Stimulated activated CD8-positive, alpha-beta memory T cell treated with anti-CD3 and anti-CD28 coated beads, Interleukin-4, amount 100 ng/mL, for 48 hours (primary cell): ENCODE data around the gene OR52I1.
A peak's percentile ranks its signal among the peaks of the same experiment; 100 is the strongest.

Experiments used
- DNase-seq: peaks from one replicate; pipeline ENCODE4 v3.0.0-alpha.2; 2020

OR52I1 gene

DNA sequence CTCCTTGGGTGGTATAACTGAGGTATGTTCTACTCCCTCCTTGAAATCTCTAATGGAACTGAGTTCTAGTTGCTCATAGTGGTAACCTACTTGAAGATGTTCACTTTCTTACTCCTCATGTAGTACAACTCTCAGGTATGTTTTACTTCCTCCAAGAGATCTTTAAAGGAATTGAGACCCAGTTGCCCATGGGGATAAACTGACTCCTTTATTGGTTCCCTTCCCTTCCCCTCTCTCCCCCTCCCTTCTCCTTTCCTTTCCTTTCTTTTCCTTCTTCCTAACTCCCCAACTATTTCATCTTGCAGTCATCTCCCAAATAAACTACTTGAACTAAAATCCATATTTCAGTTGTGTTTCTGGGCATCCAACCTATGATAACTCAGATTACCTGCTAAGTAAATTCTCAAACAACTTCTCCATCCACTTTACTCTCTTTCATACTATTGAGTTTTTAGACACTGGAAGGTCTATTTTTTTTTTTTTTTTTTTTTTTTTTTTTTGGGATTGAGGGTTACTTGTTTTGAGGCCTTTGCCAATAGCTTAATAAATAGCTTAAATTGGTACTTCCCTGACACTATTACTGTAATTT, 22.1 kb downstream of the OR52I1 start:
- no peak for DNase-seq

DNA sequence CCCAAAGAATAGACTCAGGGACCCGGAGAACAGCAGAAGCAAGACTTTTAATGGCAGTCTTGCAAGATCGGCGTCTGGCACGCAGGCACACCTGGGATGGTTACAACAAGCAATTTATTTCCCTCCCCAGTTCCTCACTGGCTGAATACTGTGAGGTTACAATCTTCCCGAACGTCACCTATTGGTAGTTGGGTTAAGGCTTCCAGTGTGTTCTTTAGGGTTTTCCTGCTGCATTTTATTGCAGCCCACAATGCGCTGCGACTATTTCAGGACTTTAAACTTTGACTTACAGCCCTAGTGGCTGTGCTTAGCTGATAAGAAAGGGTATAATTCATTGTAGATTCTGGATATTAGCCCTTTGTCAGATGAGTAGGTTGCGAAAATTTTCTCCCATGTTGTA, 25.7 kb downstream of the OR52I1 start:
- DNase-seq: no peak

DNA sequence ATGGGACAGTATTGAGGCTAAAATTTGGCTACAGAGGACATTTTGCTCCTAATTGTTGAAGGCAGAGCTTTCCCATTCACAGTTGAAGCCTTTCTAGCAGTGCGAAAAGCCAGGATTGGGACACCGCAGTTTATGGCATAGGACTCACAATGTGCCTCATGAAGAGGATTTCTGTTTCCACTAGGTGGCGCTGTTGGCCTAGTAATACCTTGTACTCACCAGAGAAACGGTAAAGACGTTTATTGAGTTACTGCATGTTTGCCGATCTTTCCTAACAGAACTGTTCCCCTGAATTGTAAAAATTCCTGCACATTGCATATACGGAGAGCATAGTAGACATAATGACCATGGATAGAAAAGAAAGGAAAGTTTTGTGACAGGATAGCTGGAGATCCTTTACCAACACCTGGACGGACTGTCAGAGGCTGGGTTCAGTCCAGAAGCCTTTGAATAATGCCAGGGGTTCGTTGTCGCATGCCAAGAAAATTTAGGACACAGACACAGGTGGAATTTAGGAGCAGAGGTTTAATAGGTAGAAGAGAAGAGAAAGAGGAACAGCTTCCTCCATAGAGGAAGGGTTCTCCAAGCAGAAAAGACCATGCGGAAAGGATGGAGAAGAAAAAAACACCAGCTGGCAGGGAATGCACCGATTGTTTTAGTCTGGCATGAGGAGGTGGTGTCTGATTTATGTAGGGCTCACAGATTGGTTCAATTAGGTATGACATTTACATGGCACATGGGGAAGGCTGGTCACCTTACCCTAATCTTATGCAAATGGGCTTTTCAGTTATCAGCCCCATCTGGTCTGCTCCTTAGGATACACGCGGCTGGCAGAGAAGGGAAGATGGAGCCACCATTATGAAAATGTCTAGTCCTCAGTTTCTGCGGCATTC, 32.6 kb downstream of the OR52I1 start:
- peak; percentile 77 for DNase-seq

DNA sequence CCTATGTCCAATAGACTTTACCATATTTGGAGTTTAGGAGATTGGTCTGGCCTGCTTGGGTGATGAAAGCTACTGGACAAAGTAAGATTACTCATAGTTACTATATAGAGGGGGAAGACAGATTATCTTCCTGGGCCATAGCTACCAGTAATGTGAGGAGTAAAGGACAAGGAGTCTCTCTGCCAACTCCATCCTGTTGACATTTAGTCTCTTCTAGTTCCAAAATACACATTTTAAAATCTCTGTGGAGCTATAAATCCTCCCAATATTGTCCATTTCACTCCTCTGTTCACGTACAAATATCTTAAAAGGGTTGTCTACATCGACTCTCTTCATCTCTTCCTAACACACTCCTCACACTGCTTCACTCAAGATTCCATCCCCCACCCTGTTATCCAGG, 42.3 kb downstream of the OR52I1 start:
- DNase-seq: no peak

DNA sequence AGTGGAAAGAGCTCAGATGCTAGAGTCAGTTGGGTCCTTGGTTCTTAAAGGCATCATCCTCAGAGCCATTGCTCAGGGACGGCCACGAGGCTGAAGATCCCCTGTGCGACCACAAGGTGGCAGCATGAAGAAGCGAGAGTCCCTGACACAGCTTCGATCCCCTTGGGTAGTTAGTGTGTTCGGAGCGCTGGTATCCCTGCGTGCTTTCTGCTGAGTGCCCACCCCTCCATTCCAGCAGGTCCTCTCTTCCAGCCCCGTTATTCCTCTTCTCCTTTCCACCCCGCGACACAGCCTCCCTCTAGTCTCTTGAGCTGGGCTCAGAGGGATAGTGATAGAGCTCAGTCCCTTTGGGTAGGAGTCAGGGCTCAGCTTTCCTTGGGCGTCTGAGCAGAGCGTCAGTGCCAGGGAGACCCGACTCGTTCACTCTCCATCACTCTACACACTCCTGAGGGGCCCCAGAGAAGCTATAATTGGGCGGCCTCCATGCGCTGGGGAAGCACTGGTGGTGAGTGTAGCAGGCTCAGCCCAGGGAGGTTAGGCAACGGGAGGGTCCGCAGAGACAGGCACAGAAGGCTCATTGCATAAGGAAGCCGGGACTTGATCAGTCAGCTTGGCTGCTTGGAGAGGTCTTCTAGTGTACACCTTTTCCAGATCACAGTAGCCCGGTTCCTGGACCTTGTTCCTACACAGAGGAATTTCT, 43.3 kb downstream of the OR52I1 start, which contains the start of gene OR51D1:
TSS of gene OR51D1 (plus strand) at position 516 of the 700 bp plus-strand sequence. CDS start 2,314 bp downstream, outside the sequence.
- peak; percentile 81 for DNase-seq

DNA sequence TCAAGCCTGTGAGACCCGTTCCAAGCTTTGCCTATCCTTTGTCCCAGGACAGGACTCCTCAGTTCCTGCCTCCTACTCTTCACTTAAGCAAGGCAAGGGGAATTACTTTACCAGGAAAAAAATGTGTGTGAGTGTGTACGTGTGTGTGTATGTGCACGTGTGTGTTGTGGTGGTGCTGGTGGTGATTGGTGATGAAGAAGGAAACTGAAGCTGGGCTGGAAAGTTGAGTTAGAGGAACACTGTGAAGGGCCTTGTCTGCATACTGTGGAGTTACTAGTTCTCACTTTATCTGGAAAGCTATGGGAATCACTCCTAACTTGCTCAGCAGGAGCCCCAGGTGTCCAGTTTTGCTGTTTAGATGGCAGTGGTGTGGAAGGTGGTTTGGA, 43.8 kb downstream of the OR52I1 start:
- DNase-seq: no peak

DNA sequence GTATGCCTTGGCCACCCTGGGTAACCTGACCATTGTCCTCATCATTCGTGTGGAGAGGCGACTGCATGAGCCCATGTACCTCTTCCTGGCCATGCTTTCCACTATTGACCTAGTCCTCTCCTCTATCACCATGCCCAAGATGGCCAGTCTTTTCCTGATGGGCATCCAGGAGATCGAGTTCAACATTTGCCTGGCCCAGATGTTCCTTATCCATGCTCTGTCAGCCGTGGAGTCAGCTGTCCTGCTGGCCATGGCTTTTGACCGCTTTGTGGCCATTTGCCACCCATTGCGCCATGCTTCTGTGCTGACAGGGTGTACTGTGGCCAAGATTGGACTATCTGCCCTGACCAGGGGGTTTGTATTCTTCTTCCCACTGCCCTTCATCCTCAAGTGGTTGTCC, 46.1 kb downstream of the OR52I1 start:
- DNase-seq: no peak

DNA sequence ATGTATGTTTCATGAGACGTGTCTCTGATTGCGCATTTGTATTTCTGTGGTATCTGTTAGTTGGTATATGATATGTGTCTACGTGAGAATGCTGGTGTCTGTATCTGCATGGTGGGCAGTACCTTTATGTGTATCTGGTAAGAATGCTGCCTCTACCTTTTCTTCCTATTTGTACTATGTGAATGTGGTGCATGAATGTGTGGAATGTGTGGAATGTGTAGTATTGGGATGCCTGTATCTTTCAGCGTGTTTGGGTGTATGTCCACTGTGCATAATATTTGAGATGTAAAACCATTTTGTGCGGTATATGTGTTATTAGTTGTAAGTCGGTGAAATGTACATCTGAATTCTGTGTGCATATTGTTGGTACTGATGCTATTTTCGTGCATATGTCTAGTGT, 47.7 kb downstream of the OR52I1 start:
- no peak for DNase-seq

DNA sequence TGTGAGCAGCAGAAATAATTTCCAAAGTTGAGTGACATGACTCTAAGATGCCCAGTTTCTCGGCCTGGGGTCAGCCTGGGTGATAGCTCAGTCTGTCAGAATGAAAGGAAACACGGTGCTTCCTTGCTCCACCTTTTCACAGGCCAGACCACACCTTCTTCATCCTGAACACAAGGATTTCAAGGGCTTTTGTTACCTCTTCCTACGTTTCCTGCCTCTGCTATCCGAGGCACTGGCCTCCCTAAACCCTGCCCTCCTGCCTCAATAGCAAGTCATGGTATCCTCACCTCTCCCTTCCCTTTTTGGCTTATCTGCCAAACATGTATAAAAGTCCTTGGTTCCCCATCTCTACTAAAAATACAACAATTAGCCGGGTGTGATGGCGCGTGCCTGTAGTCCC, 48.2 kb downstream of the OR52I1 start:
- DNase-seq: no peak

DNA sequence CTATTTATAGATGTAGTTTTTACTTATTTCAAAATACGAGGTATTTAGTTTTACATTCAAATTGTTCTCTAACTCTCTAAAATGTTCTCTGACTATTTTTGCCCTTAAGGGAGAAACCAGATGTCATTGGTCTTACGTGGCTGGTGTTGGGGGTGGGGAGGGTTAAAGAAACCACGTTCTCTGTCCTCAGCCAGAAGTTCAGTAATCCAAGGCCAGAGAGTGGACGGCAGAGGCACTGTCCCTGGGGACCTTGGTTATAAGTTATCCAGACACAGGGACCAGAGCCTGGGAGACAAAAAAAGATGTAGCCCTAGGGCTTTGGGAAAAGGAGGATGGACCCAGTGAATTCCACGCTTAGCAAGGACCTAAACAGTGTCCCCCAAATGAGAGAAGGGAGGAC, 49.2 kb downstream of the OR52I1 start:
- no peak for DNase-seq

DNA sequence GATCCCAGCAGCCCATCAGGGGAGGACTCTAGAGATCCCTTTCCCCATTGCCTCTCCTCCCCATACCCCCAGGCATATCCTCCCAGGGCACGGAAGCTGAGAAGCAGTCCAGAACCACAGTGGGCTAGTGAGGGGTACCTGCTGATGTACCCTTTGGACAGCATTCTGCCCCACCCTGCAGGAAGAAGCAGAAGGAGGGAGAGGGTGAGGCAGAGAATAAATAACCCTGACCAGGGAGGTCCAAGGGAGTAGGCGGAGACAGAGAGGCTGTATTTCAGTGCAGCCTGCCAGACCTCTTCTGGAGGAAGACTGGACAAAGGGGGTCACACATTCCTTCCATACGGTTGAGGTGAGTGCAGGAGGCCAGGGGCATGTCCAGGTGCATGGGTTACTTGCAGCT, 49.8 kb downstream of the OR52I1 start, which contains the start of gene OR51E1:
TSS of gene OR51E1 (plus strand) at position 301 of the 400 bp plus-strand sequence. CDS start 8,545 bp downstream, outside the sequence.
- no peak for DNase-seq

DNA sequence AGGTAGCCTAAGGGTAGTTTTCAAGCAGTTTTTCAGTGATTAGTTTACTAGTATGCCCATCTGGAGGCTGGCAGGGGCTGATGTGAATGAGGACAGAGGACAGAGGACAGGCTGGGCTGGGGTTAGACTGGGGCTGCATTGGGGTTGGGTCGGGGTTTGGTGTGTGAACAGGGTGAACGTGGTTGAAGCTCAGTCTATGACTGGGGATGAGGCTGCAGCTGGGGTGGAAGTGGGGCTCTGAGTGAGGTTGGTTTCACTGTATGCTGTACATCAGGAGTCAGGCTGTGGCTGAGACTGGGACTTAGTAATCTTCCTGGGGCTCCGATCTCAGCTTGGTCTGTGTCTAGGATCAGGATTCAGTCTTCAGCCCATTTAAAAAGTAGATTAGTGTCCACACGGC, 50.4 kb downstream of the OR52I1 start:
- DNase-seq: no peak
